Keratinocyte (primary cell): ENCODE results near the gene CLCN4. TPM values are rescaled to one million over a fixed set of nuclear protein-coding genes. Genes with fewer than 3 reads are reported as not detected.

Source experiments
- DNase-seq: peaks from one replicate; pipeline ENCODE4 v3.0.0-alpha.2; 2011; ENCODE audit warnings: low read depth, missing footprints, low spot score
- FAIRE-seq: peaks from 2 replicates; lab custom pipeline; 2011; peaks lifted over from hg19 to GRCh38; lab: Jason Lieb, UNC
- H2AFZ ChIP-seq: 2 replicates; pipeline ENCODE4 v1.6.0; 2012; ENCODE audit warnings: low read length, control low read depth, inconsistent platforms; ENCODE audit not compliant: control insufficient read depth
- H3K27ac ChIP-seq: 2 replicates; pipeline ENCODE4 v1.5.1; 2011; ENCODE audit warnings: low read length; ENCODE audit not compliant: control insufficient read depth, insufficient read depth
- H3K27me3 ChIP-seq: 3 replicates; pipeline ENCODE4 v1.6.0; 2011; ENCODE audit warnings: low read length; ENCODE audit not compliant: control insufficient read depth, insufficient read depth; ENCODE audit errors: extremely low read depth
- H3K36me3 ChIP-seq, 2 experiments: 2 replicates in 1 of 2; 3 replicates in 1 of 2; pipeline ENCODE4 v1.5.1; 2011; ENCODE audit warnings: low read length in 2 of 2, mild to moderate bottlenecking in 1 of 2; ENCODE audit not compliant: control insufficient read depth in 2 of 2, insufficient read depth in 2 of 2; ENCODE audit errors: extremely low read depth in 1 of 2
- H3K4me1 ChIP-seq: 3 replicates; pipeline ENCODE4 v1.5.1; 2011; ENCODE audit warnings: low read length; ENCODE audit not compliant: control insufficient read depth, insufficient read depth; ENCODE audit errors: extremely low read depth
- H3K4me2 ChIP-seq: 3 replicates; pipeline ENCODE4 v1.6.0; 2011; ENCODE audit warnings: low read depth, low read length; ENCODE audit not compliant: control insufficient read depth, insufficient read depth; ENCODE audit errors: extremely low read depth
- H3K4me3 ChIP-seq, 3 experiments: fragments of 200-600 bp in 1 of 3; sonication (generic) in 1 of 3; 2 replicates in 2 of 3; 3 replicates in 1 of 3; pipeline ENCODE4 v1.5.1; 2011 to 2016; ENCODE audit warnings: low read length in 3 of 3, mild to moderate bottlenecking in 3 of 3, control low read depth in 2 of 3, inconsistent platforms in 1 of 3, low read depth in 1 of 3, mixed read lengths in 1 of 3, mixed run types in 1 of 3, moderate library complexity in 1 of 3; ENCODE audit not compliant: control insufficient read depth in 2 of 3, insufficient read depth in 2 of 3; ENCODE audit errors: extremely low read depth in 1 of 3
- H3K79me2 ChIP-seq: 2 replicates; pipeline ENCODE4 v1.6.0; 2012; ENCODE audit warnings: low read length; ENCODE audit not compliant: control insufficient read depth, insufficient read depth
- H3K9ac ChIP-seq: 3 replicates; pipeline ENCODE4 v1.6.0; 2011; ENCODE audit warnings: low read length; ENCODE audit not compliant: control insufficient read depth, insufficient read depth; ENCODE audit errors: extremely low read depth
- H3K9me1 ChIP-seq: 3 replicates; pipeline ENCODE4 v1.6.0; 2011; ENCODE audit warnings: low read length; ENCODE audit not compliant: control insufficient read depth, insufficient read depth; ENCODE audit errors: extremely low read depth
- H3K9me3 ChIP-seq: 2 replicates; pipeline ENCODE4 v1.5.1; 2012; ENCODE audit warnings: low read depth, low read length; ENCODE audit not compliant: control insufficient read depth
- H4K20me1 ChIP-seq: 3 replicates; pipeline ENCODE4 v1.6.0; 2011; ENCODE audit warnings: low read length; ENCODE audit not compliant: control insufficient read depth, insufficient read depth; ENCODE audit errors: extremely low read depth
- CTCF ChIP-seq, 3 experiments: IDR thresholded peaks in 1 of 3; conservative IDR thresholded peaks in 1 of 3; optimal IDR thresholded peaks in 1 of 3; 2 replicates in 2 of 3; 3 replicates in 1 of 3; pipeline versions ENCODE3 to v1.5.1; 2011; ENCODE audit warnings: low read length in 3 of 3, mild to moderate bottlenecking in 3 of 3, moderate library complexity in 2 of 3, control low read depth in 1 of 3, inconsistent platforms in 1 of 3; ENCODE audit not compliant: insufficient read depth in 2 of 3; ENCODE audit errors: extremely low read depth in 1 of 3
- EZH2 ChIP-seq: IDR thresholded peaks from one replicate; pipeline ENCODE4 v1.6.1; 2012; ENCODE audit warnings: inconsistent platforms, mild to moderate bottlenecking, low read length, moderate library complexity
- dilution Hi-C: fragments of 300-500 bp; cut with MboI; formaldehyde crosslinking; loops from one replicate; pipeline ENCODE4 v1.7.0; 2020; ENCODE audit warnings: low sequenced_read_pairs; ENCODE audit not compliant: extremely low pct_ligation_motif_present
- polyA plus RNA-seq, 5 experiments: library from polyadenylated mRNA; depleted of rRNA in 3 of 5; stranded (reverse) in 3 of 5; stranded (forward) in 1 of 5; unstranded in 1 of 5; fragments of >200 nt; gene quantifications; 1 replicate in 1 of 5; 2 replicates in 3 of 5; 3 replicates in 1 of 5; pipeline versions ENCODE4 v1.2.1 to v1.2.3, GENCODE V29; 2011 to 2012; ENCODE audit warnings: missing spikeins in 2 of 5, low read depth in 1 of 5, low replicate concordance in 1 of 5

The CLCN4 gene
- polyA plus RNA-seq, 1 donor (not counting 4 experiments of a cell fraction or from before 2014, with no cell fraction given), result 0.24 TPM

GRCh38 chrX:10203617-10204016 is 46.8 kb downstream of the CLCN4 start:
- dilution Hi-C loops, result no loop called here

DNA sequence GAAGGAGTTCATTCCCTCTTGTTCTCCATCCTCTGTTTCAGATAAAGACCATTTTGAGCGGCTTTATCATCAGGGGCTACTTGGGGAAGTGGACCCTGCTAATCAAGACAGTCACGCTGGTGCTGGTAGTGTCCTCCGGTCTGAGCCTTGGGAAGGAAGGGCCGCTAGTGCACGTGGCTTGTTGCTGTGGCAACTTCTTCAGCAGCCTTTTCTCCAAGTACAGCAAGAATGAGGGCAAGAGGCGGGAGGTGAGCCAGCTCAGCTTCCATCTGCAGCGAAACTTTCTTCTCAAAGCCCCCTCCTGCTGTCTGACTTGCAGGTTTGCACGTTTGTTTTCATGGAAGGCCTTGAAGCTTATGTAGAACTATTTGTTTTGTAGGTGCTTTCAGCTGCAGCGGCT is 49.5 kb downstream of the CLCN4 start:
- Histone ChIP-seq H3K4me1 (no peaks in the 10 kb centered on the region), H4K20me1 (no peaks in the 10 kb centered on the region), H2AFZ (no peak overlapping the region), H3K27ac (no peak overlapping the region), H3K79me2 (no peaks in the 10 kb centered on the region), H3K4me2 (no peak overlapping the region), H3K9me1 (no peaks in the 10 kb centered on the region), H3K9me3 (no peaks in the 10 kb centered on the region), H3K36me3 (no peaks in the 10 kb centered on the region), H3K9ac (no peak overlapping the region), H3K27me3 (no peaks in the 10 kb centered on the region), H3K4me3 (no peak overlapping the region)
- DNase-seq (no peak), FAIRE-seq (no peak)
- TF ChIP-seq EZH2 (no peak), CTCF (optimal IDR thresholded peaks at IDR 0.05 in 1 of 3, IDR thresholded peaks at IDR 0.05 in 1 of 3, conservative IDR thresholded peaks at IDR 0.05 in 1 of 3; ENCODE audit: extremely low read depth in 1 of 3, insufficient read depth in 2 of 3, low read length in 3 of 3) (no peak)
- dilution Hi-C loops, result no loop called here

More at GRCh38 chrX:10203617-10204016, 46.8 kb downstream of the CLCN4 start:
- no peaks in the 10 kb centered on the region for H3K4me1 ChIP-seq
- no peak overlapping the region for H3K4me2 ChIP-seq
- no peaks in the 10 kb centered on the region for H3K9me3 ChIP-seq
- no peaks in the 10 kb centered on the region for H4K20me1 ChIP-seq
- no peaks in the 10 kb centered on the region for H3K79me2 ChIP-seq
- H3K4me3 ChIP-seq, result no peak overlapping the region
- H3K27me3 ChIP-seq, result no peaks in the 10 kb centered on the region
- DNase-seq (no peak), FAIRE-seq (no peak)
- H3K36me3 ChIP-seq, result no peaks in the 10 kb centered on the region
- TF ChIP-seq EZH2, result no peak
- no peak for TF ChIP-seq CTCF (optimal IDR thresholded peaks at IDR 0.05 in 1 of 3, IDR thresholded peaks at IDR 0.05 in 1 of 3, conservative IDR thresholded peaks at IDR 0.05 in 1 of 3; ENCODE audit: extremely low read depth in 1 of 3, insufficient read depth in 2 of 3, low read length in 3 of 3)
- no peaks in the 10 kb centered on the region for H3K9me1 ChIP-seq
- no peak overlapping the region for H2AFZ ChIP-seq
- no peak overlapping the region for H3K27ac ChIP-seq
- no peak overlapping the region for H3K9ac ChIP-seq
